ENCODE data around the gene NPC1L1. TPM values are rescaled to one million over a fixed set of nuclear protein-coding genes. Genes with fewer than 3 reads are reported as not detected.

NPC1L1 gene
- total and polyA plus RNA-seq, 2 of the 13 experiments (the other 11 are each of a cell fraction or from before 2014, with no cell fraction given): 4.8 to 14.5 TPM

DNA sequence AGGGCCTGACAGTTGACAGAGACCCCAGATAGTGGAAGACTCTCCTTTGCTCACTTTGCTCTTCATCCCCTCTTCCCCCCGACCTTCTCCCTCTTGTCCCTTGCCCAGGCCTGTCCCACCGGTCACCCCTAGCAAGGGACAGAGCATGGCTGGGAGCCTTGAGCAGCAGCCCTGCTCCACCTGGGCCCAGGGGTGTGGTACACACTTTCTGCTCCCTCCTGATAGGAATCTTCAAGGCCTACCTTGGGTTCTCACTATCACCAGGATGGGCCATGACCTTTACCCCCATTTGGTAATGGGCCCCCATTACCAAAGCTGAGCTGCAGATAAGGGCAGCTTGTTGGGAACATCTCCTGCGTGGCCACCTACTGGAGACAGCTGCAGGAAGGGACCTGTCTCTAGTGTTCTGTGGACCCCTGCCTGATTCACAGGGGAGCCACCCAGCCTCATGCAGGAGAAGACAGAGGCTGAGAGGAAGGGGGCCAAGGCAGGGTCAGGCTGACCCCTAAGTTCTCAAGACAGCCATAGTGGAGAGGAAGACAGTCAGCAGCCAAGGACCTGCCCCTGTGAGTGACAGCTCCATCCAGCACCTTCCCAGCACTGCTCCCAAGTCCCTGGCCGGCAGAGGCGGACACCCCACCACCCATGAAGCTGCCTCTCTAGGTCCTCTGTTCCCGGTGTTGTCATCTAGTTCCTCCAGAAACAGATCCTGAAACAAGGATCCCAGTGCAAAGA is 913 bp upstream of the NPC1L1 start (continued):
- TF ChIP-seq, protein P1, sequence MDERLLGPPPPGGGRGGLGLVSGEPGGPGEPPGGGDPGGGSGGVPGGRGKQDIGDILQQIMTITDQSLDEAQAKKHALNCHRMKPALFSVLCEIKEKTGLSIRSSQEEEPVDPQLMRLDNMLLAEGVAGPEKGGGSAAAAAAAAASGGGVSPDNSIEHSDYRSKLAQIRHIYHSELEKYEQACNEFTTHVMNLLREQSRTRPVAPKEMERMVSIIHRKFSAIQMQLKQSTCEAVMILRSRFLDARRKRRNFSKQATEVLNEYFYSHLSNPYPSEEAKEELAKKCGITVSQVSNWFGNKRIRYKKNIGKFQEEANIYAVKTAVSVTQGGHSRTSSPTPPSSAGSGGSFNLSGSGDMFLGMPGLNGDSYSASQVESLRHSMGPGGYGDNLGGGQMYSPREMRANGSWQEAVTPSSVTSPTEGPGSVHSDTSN (CRISPR knock-in tag; IDR thresholded peaks at IDR 0.05): peak; percentile 69; the same call in 1 of the 2 replicates
- TF ChIP-seq ZNF761 (CRISPR knock-in tag; conservative IDR thresholded peaks at IDR 0.05) (0 out of 2 replicates have a peak, but pooled peaks have one; percentile 39), ZNF589 (CRISPR knock-in tag; conservative IDR thresholded peaks at IDR 0.05) (0 out of 2 replicates have a peak, but pooled peaks have one; percentile 23), TEF (CRISPR knock-in tag; IDR thresholded peaks at IDR 0.05) (no peak), ZNF138 (CRISPR knock-in tag; IDR thresholded peaks at IDR 0.05; ENCODE audit: low read depth) (0 out of 2 replicates have a peak, but pooled peaks have one; percentile 44), MZF1 (CRISPR knock-in tag; IDR thresholded peaks at IDR 0.05; ENCODE audit: borderline replicate concordance) (no peak), ZNF333 (CRISPR knock-in tag; IDR thresholded peaks at IDR 0.05; ENCODE audit: borderline replicate concordance) (no peak), ZNF597 (CRISPR knock-in tag; IDR thresholded peaks at IDR 0.05) (no peak), POLR2G (IDR thresholded peaks at IDR 0.05; ENCODE audit: low read depth, low read length) (no peak), ZBTB42 (CRISPR knock-in tag; IDR thresholded peaks at IDR 0.05) (no peak), EP300 (IDR thresholded peaks at IDR 0.05; ENCODE audit: low read depth in 2 of 2, low read length in 2 of 2) (peak in 1 of 2 experiments; percentile 52; a peak in 1 of 4 replicates), EP300 (CRISPR knock-in tag; IDR thresholded peaks at IDR 0.05; ENCODE audit: borderline replicate concordance) (0 out of 2 replicates have a peak, but pooled peaks have one; percentile 7), ZBTB34 (CRISPR knock-in tag; IDR thresholded peaks at IDR 0.05) (peak; percentile 88; the same call in 1 of the 2 replicates), ZFP36L1 (CRISPR knock-in tag; IDR thresholded peaks at IDR 0.05) (no peak), IRX3 (CRISPR knock-in tag; IDR thresholded peaks at IDR 0.05; ENCODE audit: borderline replicate concordance, low read depth) (0 out of 2 replicates have a peak, but pooled peaks have one; percentile 70), ATRX (CRISPR knock-in tag; IDR thresholded peaks at IDR 0.05; ENCODE audit: borderline replicate concordance) (no peak), ZNF775 (CRISPR knock-in tag; IDR thresholded peaks at IDR 0.05; ENCODE audit: borderline replicate concordance) (no peak), PHB2 (IDR thresholded peaks at IDR 0.05; ENCODE audit: partially characterized antibody) (no peak), ZNF891 (CRISPR knock-in tag; IDR thresholded peaks at IDR 0.05) (peak; percentile 15; the same call in 1 of the 2 replicates), HOXA7 (CRISPR knock-in tag; IDR thresholded peaks at IDR 0.05) (no peak), ZKSCAN8 (CRISPR knock-in tag; IDR thresholded peaks at IDR 0.05; ENCODE audit: borderline replicate concordance) (no peak), ZNF367 (CRISPR knock-in tag; IDR thresholded peaks at IDR 0.05; ENCODE audit: borderline replicate concordance) (no peak)
- TF ChIP-seq, protein P2, sequence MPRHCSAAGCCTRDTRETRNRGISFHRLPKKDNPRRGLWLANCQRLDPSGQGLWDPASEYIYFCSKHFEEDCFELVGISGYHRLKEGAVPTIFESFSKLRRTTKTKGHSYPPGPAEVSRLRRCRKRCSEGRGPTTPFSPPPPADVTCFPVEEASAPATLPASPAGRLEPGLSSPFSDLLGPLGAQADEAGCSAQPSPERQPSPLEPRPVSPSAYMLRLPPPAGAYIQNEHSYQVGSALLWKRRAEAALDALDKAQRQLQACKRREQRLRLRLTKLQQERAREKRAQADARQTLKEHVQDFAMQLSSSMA (CRISPR knock-in tag; IDR thresholded peaks at IDR 0.05): no peak

Data from HepG2 (cell line).